Measurements from ENCODE around the gene VWA2. TPM values are rescaled to one million over a fixed set of nuclear protein-coding genes. Genes with fewer than 3 reads are reported as not detected.

The VWA2 gene
- polyA plus RNA-seq, 3 donors: not detected

- H3K36me3 ChIP-seq (replicated peaks in 1 of 2; ENCODE audit: control insufficient read depth in 1 of 2, insufficient read depth in 2 of 2, low read length in 2 of 2): no peaks in the 10 kb centered on the region
- TF ChIP-seq, protein P1, sequence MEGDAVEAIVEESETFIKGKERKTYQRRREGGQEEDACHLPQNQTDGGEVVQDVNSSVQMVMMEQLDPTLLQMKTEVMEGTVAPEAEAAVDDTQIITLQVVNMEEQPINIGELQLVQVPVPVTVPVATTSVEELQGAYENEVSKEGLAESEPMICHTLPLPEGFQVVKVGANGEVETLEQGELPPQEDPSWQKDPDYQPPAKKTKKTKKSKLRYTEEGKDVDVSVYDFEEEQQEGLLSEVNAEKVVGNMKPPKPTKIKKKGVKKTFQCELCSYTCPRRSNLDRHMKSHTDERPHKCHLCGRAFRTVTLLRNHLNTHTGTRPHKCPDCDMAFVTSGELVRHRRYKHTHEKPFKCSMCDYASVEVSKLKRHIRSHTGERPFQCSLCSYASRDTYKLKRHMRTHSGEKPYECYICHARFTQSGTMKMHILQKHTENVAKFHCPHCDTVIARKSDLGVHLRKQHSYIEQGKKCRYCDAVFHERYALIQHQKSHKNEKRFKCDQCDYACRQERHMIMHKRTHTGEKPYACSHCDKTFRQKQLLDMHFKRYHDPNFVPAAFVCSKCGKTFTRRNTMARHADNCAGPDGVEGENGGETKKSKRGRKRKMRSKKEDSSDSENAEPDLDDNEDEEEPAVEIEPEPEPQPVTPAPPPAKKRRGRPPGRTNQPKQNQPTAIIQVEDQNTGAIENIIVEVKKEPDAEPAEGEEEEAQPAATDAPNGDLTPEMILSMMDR (IDR thresholded peaks at IDR 0.05): no peak
- no peaks in the 10 kb centered on the region for H4K20me1 ChIP-seq (ENCODE audit: insufficient read depth, low read length)
- no peak overlapping the region for H3K9ac ChIP-seq (ENCODE audit: insufficient read depth, low read length, poor library complexity, severe bottlenecking)
- Mint-ChIP-seq H3K36me3 (no peaks in the 10 kb centered on the region), H3K27ac (no peak overlapping the region), H3K9me3 (peaks cover 0 to 2% (median 0%) of the 10 kb centered on the region in 7 donors), H3K27me3 (ENCODE audit: low read depth in 3 of 3) (peaks cover 5 to 12% (median 6%) of the 10 kb centered on the region in 3 donors), H3K4me1 (peaks cover 13% of the 10 kb centered on the region), H3K4me3 (no peak overlapping the region)
- no peaks in the 10 kb centered on the region for H3K79me2 ChIP-seq (ENCODE audit: insufficient read depth, low read length)
- H3K27ac ChIP-seq (ENCODE audit: low read depth in 1 of 2, low read length in 2 of 2): no peak overlapping the region
- H3K4me3 ChIP-seq (replicated peaks in 1 of 3; ENCODE audit: low read depth in 2 of 3, low read length in 3 of 3): no peak overlapping the region
- intact Hi-C loops (cut with micrococcal nuclease): no loop called here
- no peaks in the 10 kb centered on the region for H3K27me3 ChIP-seq (ENCODE audit: control insufficient read depth in 2 of 2, insufficient read depth in 2 of 2, low read length in 2 of 2)
- no peak overlapping the region for H2AFZ ChIP-seq (ENCODE audit: insufficient read depth, low read depth, low read length, poor library complexity, severe bottlenecking)
- no peak overlapping the region for H3K4me2 ChIP-seq (replicated peaks; ENCODE audit: extremely low read depth, low read length, poor library complexity, severe bottlenecking)
- DNase-seq: no peak
- 73% methylated on average over 12 of the region's 14 CpGs for WGBS (ENCODE audit: insufficient coverage)
- peaks cover 8 to 11% of the 10 kb centered on the region in 2 donors for H3K4me1 ChIP-seq (ENCODE audit: control insufficient read depth in 1 of 2, insufficient read depth in 2 of 2, low read length in 2 of 2)
- H3K9me3 ChIP-seq (replicated peaks in 1 of 2; ENCODE audit: control insufficient read depth in 1 of 2, insufficient read depth in 1 of 2, low read length in 2 of 2): no peaks in the 10 kb centered on the region
These were observed 63.1 kb downstream of the VWA2 start for GRCh38 chr10:114301951-114302710.

DNA sequence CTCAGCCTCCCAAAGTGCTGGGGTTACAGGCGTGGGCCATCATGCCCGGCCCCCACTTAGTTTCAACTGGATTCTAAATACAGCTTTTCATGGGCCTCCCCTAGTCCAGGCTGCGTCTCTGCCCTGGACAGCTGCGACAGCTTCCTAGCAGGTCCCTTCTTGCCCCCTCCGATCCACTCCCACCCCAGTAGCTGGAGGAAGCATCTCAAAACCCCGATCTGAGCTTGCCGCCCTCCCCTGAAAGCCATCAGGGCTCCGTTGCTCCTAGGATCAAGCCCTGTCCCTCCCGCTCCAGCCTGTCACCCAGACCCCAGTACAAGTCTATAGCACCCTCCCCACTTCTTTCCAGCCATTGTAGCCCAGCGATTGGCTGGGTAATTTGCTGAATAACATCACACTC, 64.5 kb downstream of the VWA2 start:
- Mint-ChIP-seq H3K27me3 (ENCODE audit: low read depth in 3 of 3) (peaks cover 5 to 12% (median 6%) of the 10 kb centered on the region in 3 donors), H3K36me3 (no peaks in the 10 kb centered on the region), H3K4me1 (peaks cover 13% of the 10 kb centered on the region), H3K9me3 (peaks cover 0 to 2% (median 0%) of the 10 kb centered on the region in 7 donors), H3K4me3 (peak overlapping the region in 1 of 2 donors; percentile 37), H3K27ac (peak overlapping the region in 2 of 7 donors; percentile 4 to 79)
- Histone ChIP-seq H3K4me1 (ENCODE audit: control insufficient read depth in 1 of 2, insufficient read depth in 2 of 2, low read length in 2 of 2) (peaks cover 8 to 11% of the 10 kb centered on the region in 2 donors), H3K9ac (ENCODE audit: insufficient read depth, low read length, poor library complexity, severe bottlenecking) (no peak overlapping the region), H3K4me2 (replicated peaks; ENCODE audit: extremely low read depth, low read length, poor library complexity, severe bottlenecking) (no peak overlapping the region), H3K4me3 (replicated peaks in 1 of 3; ENCODE audit: low read depth in 2 of 3, low read length in 3 of 3) (no peak overlapping the region), H3K36me3 (replicated peaks in 1 of 2; ENCODE audit: control insufficient read depth in 1 of 2, insufficient read depth in 2 of 2, low read length in 2 of 2) (no peaks in the 10 kb centered on the region), H4K20me1 (ENCODE audit: insufficient read depth, low read length) (no peaks in the 10 kb centered on the region), H3K27ac (ENCODE audit: low read depth in 1 of 2, low read length in 2 of 2) (no peak overlapping the region), H3K9me3 (replicated peaks in 1 of 2; ENCODE audit: control insufficient read depth in 1 of 2, insufficient read depth in 1 of 2, low read length in 2 of 2) (no peaks in the 10 kb centered on the region), H3K79me2 (ENCODE audit: insufficient read depth, low read length) (no peaks in the 10 kb centered on the region), H3K27me3 (ENCODE audit: control insufficient read depth in 2 of 2, insufficient read depth in 2 of 2, low read length in 2 of 2) (no peaks in the 10 kb centered on the region), H2AFZ (ENCODE audit: insufficient read depth, low read depth, low read length, poor library complexity, severe bottlenecking) (no peak overlapping the region)
- intact Hi-C loops (cut with micrococcal nuclease): no loop called here
- 86% methylated on average over 5 of the region's 10 CpGs for WGBS (ENCODE audit: insufficient coverage)
- TF ChIP-seq, protein P1 (IDR thresholded peaks at IDR 0.05): no peak
- DNase-seq: no peak

Measured in CD14-positive monocyte (primary cell).